ENCODE results near the gene ORMDL3. TPM values are rescaled to one million over a fixed set of nuclear protein-coding genes. Genes with fewer than 3 reads are reported as not detected.
"Not testable (repeated sequence)": the region's sequence is repeated elsewhere in the genome, so short reads cannot be mapped to it uniquely, and the experiment has no call there.

ORMDL3 gene
- total RNA-seq, 1 donor from 2014 or later: 70.9 TPM

GRCh38 chr17:39904990-39905288, 22.5 kb downstream of the ORMDL3 start:
- Mint-ChIP-seq H3K36me3 (ENCODE audit: unreplicated experiment) (peaks cover 4% of the 10 kb centered on the region), H3K9me3 (ENCODE audit: unreplicated experiment) (no peaks in the 10 kb centered on the region), H3K4me1 (ENCODE audit: low read depth, unreplicated experiment) (no peaks in the 10 kb centered on the region), H3K27me3 (ENCODE audit: unreplicated experiment) (no peaks in the 10 kb centered on the region), H3K4me3 (ENCODE audit: unreplicated experiment) (no peak overlapping the region), H3K27ac (ENCODE audit: unreplicated experiment) (no peak overlapping the region)
- DNase-seq: no peak
- no peak for TF ChIP-seq CTCF (IDR thresholded peaks at IDR 0.05; ENCODE audit: partially characterized antibody, unreplicated experiment)

- Mint-ChIP-seq H3K27me3 (ENCODE audit: unreplicated experiment) (no peaks in the 10 kb centered on the region), H3K27ac (ENCODE audit: unreplicated experiment) (no peak overlapping the region), H3K36me3 (ENCODE audit: unreplicated experiment) (peaks cover 4% of the 10 kb centered on the region), H3K4me3 (ENCODE audit: unreplicated experiment) (no peak overlapping the region), H3K4me1 (ENCODE audit: low read depth, unreplicated experiment) (no peaks in the 10 kb centered on the region), H3K9me3 (ENCODE audit: unreplicated experiment) (no peaks in the 10 kb centered on the region)
- DNase-seq: no peak
- no peak for TF ChIP-seq CTCF (IDR thresholded peaks at IDR 0.05; ENCODE audit: partially characterized antibody, unreplicated experiment)
These were observed 24.1 kb downstream of the ORMDL3 start for GRCh38 chr17:39903158-39903884.

GRCh38 chr17:39902027-39902426, 25.4 kb downstream of the ORMDL3 start:
- not testable (repeated sequence) for H3K4me3 Mint-ChIP-seq (ENCODE audit: unreplicated experiment); H3K36me3 Mint-ChIP-seq (ENCODE audit: unreplicated experiment); DNase-seq; H3K27me3 Mint-ChIP-seq (ENCODE audit: unreplicated experiment); H3K27ac Mint-ChIP-seq (ENCODE audit: unreplicated experiment); H3K4me1 Mint-ChIP-seq (ENCODE audit: low read depth, unreplicated experiment); H3K9me3 Mint-ChIP-seq (ENCODE audit: unreplicated experiment)

- TF ChIP-seq CTCF (IDR thresholded peaks at IDR 0.05; ENCODE audit: partially characterized antibody, unreplicated experiment): no peak
- Mint-ChIP-seq H3K27me3 (ENCODE audit: unreplicated experiment) (peaks cover 5% of the 10 kb centered on the region), H3K27ac (ENCODE audit: unreplicated experiment) (no peak overlapping the region), H3K36me3 (ENCODE audit: unreplicated experiment) (no peaks in the 10 kb centered on the region), H3K4me1 (ENCODE audit: low read depth, unreplicated experiment) (no peaks in the 10 kb centered on the region), H3K4me3 (ENCODE audit: unreplicated experiment) (no peak overlapping the region), H3K9me3 (ENCODE audit: unreplicated experiment) (no peaks in the 10 kb centered on the region)
- no peak for DNase-seq
These were observed 28.2 kb downstream of the ORMDL3 start for GRCh38 chr17:39899215-39899614.

- no peak for TF ChIP-seq CTCF (IDR thresholded peaks at IDR 0.05; ENCODE audit: partially characterized antibody, unreplicated experiment)
- Mint-ChIP-seq H3K9me3 (ENCODE audit: unreplicated experiment) (no peaks in the 10 kb centered on the region), H3K27ac (ENCODE audit: unreplicated experiment) (no peak overlapping the region), H3K27me3 (ENCODE audit: unreplicated experiment) (peaks cover 5% of the 10 kb centered on the region), H3K36me3 (ENCODE audit: unreplicated experiment) (no peaks in the 10 kb centered on the region), H3K4me1 (ENCODE audit: low read depth, unreplicated experiment) (no peaks in the 10 kb centered on the region), H3K4me3 (ENCODE audit: unreplicated experiment) (no peak overlapping the region)
- no peak for DNase-seq
These were observed 29.3 kb downstream of the ORMDL3 start for GRCh38 chr17:39898088-39898487.

Data from glutamatergic neuron (in vitro differentiated cells).